ENCODE measurements around the gene CRYBG2. TPM values are rescaled to one million over a fixed set of nuclear protein-coding genes. Genes with fewer than 3 reads are reported as not detected.

The CRYBG2 gene
- total RNA-seq, 1 donor from 2014 or later, result 3.0 TPM

DNA sequence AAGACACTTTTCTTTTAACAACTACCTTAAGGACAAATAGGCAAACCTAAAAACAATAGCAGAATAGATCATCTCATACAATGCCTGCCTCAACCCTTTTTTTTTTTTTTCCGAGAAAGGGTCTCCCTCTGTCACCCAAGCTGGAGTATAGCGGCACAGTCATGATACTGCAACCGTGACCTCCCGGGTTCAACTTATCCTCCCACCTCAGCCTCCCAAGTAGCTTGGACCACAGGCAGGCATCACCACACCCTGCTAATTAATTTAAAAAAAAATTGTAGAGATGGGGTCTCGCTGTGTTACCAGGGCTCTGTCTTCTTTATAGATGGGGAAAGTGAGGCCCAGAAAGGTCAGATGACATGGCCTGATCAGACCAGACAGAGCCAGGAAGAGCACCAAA, 66.1 kb downstream of the CRYBG2 start:
- Mint-ChIP-seq H3K27ac (no peak overlapping the region), H3K4me3 (peak overlapping the region; percentile 2), H3K4me1 (peaks cover 63% of the 10 kb centered on the region), H3K9me3 (no peaks in the 10 kb centered on the region), H3K27me3 (ENCODE audit: insufficient read depth, low read depth) (peaks cover 13% of the 10 kb centered on the region), H3K36me3 (no peaks in the 10 kb centered on the region)
- Histone ChIP-seq H3F3A (ENCODE audit: low read depth) (peaks cover 5% of the 10 kb centered on the region), H3K79me2 (ENCODE audit: low read depth) (no peaks in the 10 kb centered on the region), H3K27ac (no peak overlapping the region), H4K20me1 (ENCODE audit: low read depth) (peaks cover 2% of the 10 kb centered on the region), H3K27me3 (no peaks in the 10 kb centered on the region), H2AFZ (replicated peaks) (no peak overlapping the region), H3K4me2 (no peak overlapping the region), H3K9ac (no peak overlapping the region), H3K4me3 (no peak overlapping the region), H3K36me3 (no peaks in the 10 kb centered on the region), H3K4me1 (peaks cover 26% of the 10 kb centered on the region), H3K9me3 (ENCODE audit: low read depth) (no peaks in the 10 kb centered on the region)
- DNase-seq (ENCODE audit: low spot score), result no peak
- TF ChIP-seq, protein P1, sequence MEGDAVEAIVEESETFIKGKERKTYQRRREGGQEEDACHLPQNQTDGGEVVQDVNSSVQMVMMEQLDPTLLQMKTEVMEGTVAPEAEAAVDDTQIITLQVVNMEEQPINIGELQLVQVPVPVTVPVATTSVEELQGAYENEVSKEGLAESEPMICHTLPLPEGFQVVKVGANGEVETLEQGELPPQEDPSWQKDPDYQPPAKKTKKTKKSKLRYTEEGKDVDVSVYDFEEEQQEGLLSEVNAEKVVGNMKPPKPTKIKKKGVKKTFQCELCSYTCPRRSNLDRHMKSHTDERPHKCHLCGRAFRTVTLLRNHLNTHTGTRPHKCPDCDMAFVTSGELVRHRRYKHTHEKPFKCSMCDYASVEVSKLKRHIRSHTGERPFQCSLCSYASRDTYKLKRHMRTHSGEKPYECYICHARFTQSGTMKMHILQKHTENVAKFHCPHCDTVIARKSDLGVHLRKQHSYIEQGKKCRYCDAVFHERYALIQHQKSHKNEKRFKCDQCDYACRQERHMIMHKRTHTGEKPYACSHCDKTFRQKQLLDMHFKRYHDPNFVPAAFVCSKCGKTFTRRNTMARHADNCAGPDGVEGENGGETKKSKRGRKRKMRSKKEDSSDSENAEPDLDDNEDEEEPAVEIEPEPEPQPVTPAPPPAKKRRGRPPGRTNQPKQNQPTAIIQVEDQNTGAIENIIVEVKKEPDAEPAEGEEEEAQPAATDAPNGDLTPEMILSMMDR (IDR thresholded peaks at IDR 0.05), result no peak
- TF ChIP-seq EZH2phosphoT487 (IDR thresholded peaks at IDR 0.05), result no peak
- TF ChIP-seq EZH2 (IDR thresholded peaks at IDR 0.05), result no peak

DNA sequence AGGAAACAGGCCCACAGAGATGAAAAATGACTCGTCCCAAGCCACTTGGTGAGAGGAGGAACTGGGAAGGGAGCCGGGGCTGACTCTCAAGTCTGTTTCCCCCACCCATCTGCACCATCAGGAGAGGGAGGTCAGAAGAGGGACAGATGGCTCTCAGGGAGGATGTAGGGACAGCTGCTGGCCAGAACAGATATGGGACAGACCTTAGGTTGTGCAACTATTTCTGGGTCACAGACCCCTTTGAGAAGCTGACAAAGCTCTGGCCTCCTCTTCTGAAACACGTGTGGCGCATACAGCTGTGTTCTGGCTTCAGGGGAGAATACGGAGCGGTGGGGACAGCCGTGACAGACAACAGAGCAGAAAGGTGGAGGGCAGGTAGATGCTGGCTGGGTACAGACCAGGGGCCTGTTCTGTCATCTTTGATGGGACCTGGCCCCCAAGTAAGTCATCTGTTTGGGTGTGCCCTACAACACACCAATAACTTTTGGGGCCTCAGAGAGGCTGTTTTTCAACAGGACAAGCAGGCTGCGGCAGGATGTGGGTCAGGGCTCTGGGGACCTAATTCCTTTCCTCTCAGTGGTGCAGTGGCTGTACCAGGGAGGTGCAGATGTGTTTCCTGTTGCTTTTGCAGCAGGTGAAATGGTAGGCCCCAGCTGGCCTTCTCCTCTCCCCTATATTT, 66.8 kb downstream of the CRYBG2 start:
- peak overlapping the region; percentile 17 for H3K27ac Mint-ChIP-seq
- Histone ChIP-seq H2AFZ (replicated peaks) (no peak overlapping the region), H3K4me3 (no peak overlapping the region), H3K9me3 (ENCODE audit: low read depth) (no peaks in the 10 kb centered on the region), H3F3A (ENCODE audit: low read depth) (peaks cover 9% of the 10 kb centered on the region), H3K79me2 (ENCODE audit: low read depth) (peaks cover 6% of the 10 kb centered on the region), H3K9ac (no peak overlapping the region), H3K27ac (no peak overlapping the region), H4K20me1 (ENCODE audit: low read depth) (peaks cover 4% of the 10 kb centered on the region), H3K4me1 (peaks cover 32% of the 10 kb centered on the region), H3K27me3 (no peaks in the 10 kb centered on the region), H3K4me2 (no peak overlapping the region), H3K36me3 (no peaks in the 10 kb centered on the region)
- no peak overlapping the region for H3K4me3 Mint-ChIP-seq
- H3K27me3 Mint-ChIP-seq (ENCODE audit: insufficient read depth, low read depth), result peaks cover 13% of the 10 kb centered on the region
- no peak for TF ChIP-seq EZH2 (IDR thresholded peaks at IDR 0.05)
- no peak for TF ChIP-seq EZH2phosphoT487 (IDR thresholded peaks at IDR 0.05)
- TF ChIP-seq, protein P1 (IDR thresholded peaks at IDR 0.05), result no peak
- peaks cover 69% of the 10 kb centered on the region for H3K4me1 Mint-ChIP-seq
- H3K36me3 Mint-ChIP-seq, result no peaks in the 10 kb centered on the region
- no peak for DNase-seq (ENCODE audit: low spot score)
- H3K9me3 Mint-ChIP-seq, result no peaks in the 10 kb centered on the region

DNA sequence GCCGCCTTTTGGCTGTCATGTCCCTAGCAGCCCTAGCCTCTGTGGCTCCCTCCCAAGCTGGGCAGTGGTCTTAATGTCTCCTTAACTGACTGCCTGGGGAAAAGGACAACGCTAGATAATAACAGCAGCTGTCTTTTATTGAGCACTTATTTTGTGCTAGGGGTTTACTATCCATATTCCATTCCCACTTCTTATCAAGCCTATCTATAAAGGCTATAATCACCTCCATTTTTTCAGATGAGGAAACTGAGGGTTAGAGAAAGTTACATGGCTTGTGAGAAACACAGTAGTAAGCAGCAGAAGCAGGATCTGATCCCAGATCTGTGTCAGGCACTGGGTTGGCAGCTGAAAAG, 67.9 kb downstream of the CRYBG2 start:
- Histone ChIP-seq H3K9ac (no peak overlapping the region), H3K27ac (no peak overlapping the region), H3K79me2 (ENCODE audit: low read depth) (peaks cover 11% of the 10 kb centered on the region), H3K27me3 (no peaks in the 10 kb centered on the region), H3K4me3 (no peak overlapping the region), H3K36me3 (no peaks in the 10 kb centered on the region), H3K4me1 (peaks cover 37% of the 10 kb centered on the region), H3F3A (ENCODE audit: low read depth) (peaks cover 18% of the 10 kb centered on the region), H3K4me2 (no peak overlapping the region), H4K20me1 (ENCODE audit: low read depth) (peaks cover 6% of the 10 kb centered on the region), H3K9me3 (ENCODE audit: low read depth) (no peaks in the 10 kb centered on the region), H2AFZ (replicated peaks) (no peak overlapping the region)
- no peaks in the 10 kb centered on the region for H3K9me3 Mint-ChIP-seq
- H3K4me3 Mint-ChIP-seq, result no peak overlapping the region
- H3K36me3 Mint-ChIP-seq, result peaks cover 3% of the 10 kb centered on the region
- H3K27ac Mint-ChIP-seq, result no peak overlapping the region
- no peak for DNase-seq (ENCODE audit: low spot score)
- H3K4me1 Mint-ChIP-seq, result peaks cover 68% of the 10 kb centered on the region
- peaks cover 10% of the 10 kb centered on the region for H3K27me3 Mint-ChIP-seq (ENCODE audit: insufficient read depth, low read depth)
- TF ChIP-seq EZH2phosphoT487 (IDR thresholded peaks at IDR 0.05) (no peak), EZH2 (IDR thresholded peaks at IDR 0.05) (no peak)
- TF ChIP-seq, protein P1 (IDR thresholded peaks at IDR 0.05), result no peak

Measured in neural progenitor cell (in vitro differentiated cells).